Endothelial cell (in vitro differentiated cells): Measurements from ENCODE around the gene KCNMA1. TPM values are rescaled to one million over a fixed set of nuclear protein-coding genes. Genes with fewer than 3 reads are reported as not detected.

Experiments used
- DNase-seq: peaks from one replicate; pipeline ENCODE4 v3.0.0; 2021; ENCODE audit warnings: low spot score
- H3K27ac Mint-ChIP-seq: one replicate; pipeline ENCODE4 v1.8.0; 2021; ENCODE audit warnings: mixed read lengths, inconsistent platforms; ENCODE audit not compliant: unreplicated experiment
- H3K27me3 Mint-ChIP-seq: one replicate; pipeline ENCODE4 v1.8.0; 2021; ENCODE audit warnings: mild to moderate bottlenecking, moderate library complexity, mixed read lengths, inconsistent platforms; ENCODE audit not compliant: unreplicated experiment
- H3K36me3 Mint-ChIP-seq: one replicate; pipeline ENCODE4 v1.8.0; 2021; ENCODE audit warnings: mild to moderate bottlenecking, low read depth, mixed read lengths, inconsistent platforms; ENCODE audit not compliant: unreplicated experiment
- H3K4me1 Mint-ChIP-seq: one replicate; pipeline ENCODE4 v1.8.0; 2021; ENCODE audit warnings: mild to moderate bottlenecking, mixed read lengths, inconsistent platforms; ENCODE audit not compliant: unreplicated experiment
- H3K4me3 Mint-ChIP-seq: one replicate; pipeline ENCODE4 v1.8.0; 2021; ENCODE audit warnings: mild to moderate bottlenecking, mixed read lengths, inconsistent platforms; ENCODE audit not compliant: unreplicated experiment
- H3K9me3 Mint-ChIP-seq: one replicate; pipeline ENCODE4 v1.8.0; 2021; ENCODE audit warnings: mixed read lengths, inconsistent platforms; ENCODE audit not compliant: unreplicated experiment
- CTCF ChIP-seq: fragments of 200-600 bp; sonication (generic); IDR thresholded peaks from one replicate; pipeline ENCODE4 v1.5.0; 2021; ENCODE audit warnings: antibody characterized with exemption; ENCODE audit not compliant: unreplicated experiment
- total RNA-seq: library from RNA; stranded (reverse); fragmentation: NEBNext Ultra II Directional; extraction: Animal tissue kit (Norgen Biotek cat#: 25700); gene quantifications from one replicate; pipeline ENCODE4 v1.2.1, GENCODE V29; 2021; ENCODE audit not compliant: unreplicated experiment

KCNMA1 gene
- total RNA-seq, 1 donor from 2014 or later = 5.1 TPM

DNA sequence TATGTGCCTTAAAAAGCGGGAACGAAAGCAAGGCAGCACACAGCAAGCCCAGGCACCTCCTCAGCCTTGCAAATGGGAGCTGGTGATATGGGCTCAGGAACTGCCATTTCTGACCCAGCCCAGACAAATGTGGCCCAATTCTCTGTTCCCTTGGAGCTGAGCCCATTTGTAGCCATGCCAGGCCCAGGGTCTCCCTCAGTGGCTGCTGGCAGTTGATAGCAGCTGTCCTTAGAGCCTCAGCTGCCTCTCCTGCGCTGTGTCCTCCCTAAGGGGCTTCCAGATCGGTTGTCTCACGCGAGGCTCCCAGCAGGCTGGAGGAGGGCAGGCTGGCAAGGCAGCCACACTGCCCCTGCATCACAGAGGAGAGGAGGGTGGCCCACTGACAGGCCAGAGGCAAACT, 275.8 kb downstream of the KCNMA1 start:
- H3K27me3 Mint-ChIP-seq = peaks cover 4% of the 10 kb centered on the region
- no peak for DNase-seq
- H3K9me3 Mint-ChIP-seq = no peaks in the 10 kb centered on the region
- no peak overlapping the region for H3K4me3 Mint-ChIP-seq
- no peak overlapping the region for H3K27ac Mint-ChIP-seq
- no peaks in the 10 kb centered on the region for H3K36me3 Mint-ChIP-seq
- peaks cover 6% of the 10 kb centered on the region for H3K4me1 Mint-ChIP-seq
- TF ChIP-seq CTCF = no peak

DNA sequence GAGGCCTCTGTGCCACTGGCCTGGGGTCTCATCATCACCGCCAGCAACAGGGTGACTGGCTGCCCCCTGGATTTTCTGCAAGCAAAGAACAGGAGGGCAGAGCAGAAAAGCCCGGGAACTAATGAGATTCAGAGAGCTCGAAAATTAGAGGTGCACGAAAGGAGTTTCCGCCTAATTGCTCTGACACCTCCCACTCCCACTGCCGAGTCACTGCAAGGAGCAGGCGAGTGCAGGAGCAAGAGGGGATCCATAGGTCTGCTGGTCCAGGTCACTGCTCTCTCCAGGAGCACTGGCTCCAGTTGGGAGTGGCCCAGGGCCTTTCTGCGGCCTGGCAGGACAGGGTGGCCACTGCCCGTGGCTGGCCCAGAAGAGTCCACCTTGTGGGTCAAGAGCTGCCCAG, 276.2 kb downstream of the KCNMA1 start:
- Mint-ChIP-seq H3K4me1 (peaks cover 6% of the 10 kb centered on the region), H3K27ac (no peak overlapping the region), H3K4me3 (no peak overlapping the region), H3K36me3 (no peaks in the 10 kb centered on the region), H3K27me3 (peaks cover 4% of the 10 kb centered on the region), H3K9me3 (no peaks in the 10 kb centered on the region)
- TF ChIP-seq CTCF = no peak
- DNase-seq = no peak

DNA sequence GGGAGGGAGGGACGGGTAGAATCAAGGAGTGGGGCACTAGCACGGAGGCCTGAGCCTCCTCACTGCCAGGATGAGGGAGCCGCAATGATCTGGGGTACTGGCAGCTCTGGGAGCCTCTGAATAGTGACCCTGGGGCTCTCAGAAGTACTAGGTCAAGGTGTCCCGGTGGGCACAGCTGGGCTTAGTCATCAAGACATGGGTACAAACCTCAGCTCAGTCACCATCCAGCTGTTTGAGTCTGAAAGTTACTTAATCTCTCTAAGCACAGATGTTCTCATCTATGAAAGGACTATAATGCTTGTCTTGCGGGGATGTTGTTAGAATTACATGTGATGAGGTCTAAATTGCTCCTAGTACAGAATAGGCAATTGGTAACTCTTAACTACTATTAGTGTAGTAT, 276.8 kb downstream of the KCNMA1 start:
- TF ChIP-seq CTCF = no peak
- peaks cover 4% of the 10 kb centered on the region for H3K27me3 Mint-ChIP-seq
- no peaks in the 10 kb centered on the region for H3K36me3 Mint-ChIP-seq
- no peak for DNase-seq
- no peak overlapping the region for H3K27ac Mint-ChIP-seq
- no peaks in the 10 kb centered on the region for H3K9me3 Mint-ChIP-seq
- peaks cover 6% of the 10 kb centered on the region for H3K4me1 Mint-ChIP-seq
- H3K4me3 Mint-ChIP-seq = peak overlapping the region; percentile 37

- no peaks in the 10 kb centered on the region for H3K9me3 Mint-ChIP-seq
- no peak overlapping the region for H3K27ac Mint-ChIP-seq
- no peak for DNase-seq
- peaks cover 4% of the 10 kb centered on the region for H3K27me3 Mint-ChIP-seq
- no peak overlapping the region for H3K4me3 Mint-ChIP-seq
- TF ChIP-seq CTCF = no peak
- no peaks in the 10 kb centered on the region for H3K36me3 Mint-ChIP-seq
- H3K4me1 Mint-ChIP-seq = peaks cover 6% of the 10 kb centered on the region
Observed at GRCh38 chr10:77359950-77360520, 277.6 kb downstream of the KCNMA1 start.

GRCh38 chr10:77359287-77359691, 278.3 kb downstream of the KCNMA1 start:
- H3K4me1 Mint-ChIP-seq = peaks cover 6% of the 10 kb centered on the region
- H3K9me3 Mint-ChIP-seq = no peaks in the 10 kb centered on the region
- no peaks in the 10 kb centered on the region for H3K36me3 Mint-ChIP-seq
- no peak overlapping the region for H3K27ac Mint-ChIP-seq
- H3K27me3 Mint-ChIP-seq = peaks cover 4% of the 10 kb centered on the region
- TF ChIP-seq CTCF = no peak
- no peak for DNase-seq
- H3K4me3 Mint-ChIP-seq = no peak overlapping the region
